Suppressor macrophage treated with lipopolysaccharide for 4 hours (primary cell): ENCODE data around the gene MAPK11.

Experiments
- DNase-seq: peaks from one replicate; pipeline ENCODE4 v3.0.0-alpha.2; 2020

MAPK11 gene

GRCh38 chr22:50269970-50270665, at the start of gene MAPK11:
TSS of gene MAPK11 (minus strand) at chr22:50270380. CDS start at chr22:50270292, 88 bp downstream.
- peak; percentile 46 for DNase-seq

- no peak for DNase-seq
Measured at GRCh38 chr22:50319503-50319951, 49.3 kb upstream of the MAPK11 start.

DNA sequence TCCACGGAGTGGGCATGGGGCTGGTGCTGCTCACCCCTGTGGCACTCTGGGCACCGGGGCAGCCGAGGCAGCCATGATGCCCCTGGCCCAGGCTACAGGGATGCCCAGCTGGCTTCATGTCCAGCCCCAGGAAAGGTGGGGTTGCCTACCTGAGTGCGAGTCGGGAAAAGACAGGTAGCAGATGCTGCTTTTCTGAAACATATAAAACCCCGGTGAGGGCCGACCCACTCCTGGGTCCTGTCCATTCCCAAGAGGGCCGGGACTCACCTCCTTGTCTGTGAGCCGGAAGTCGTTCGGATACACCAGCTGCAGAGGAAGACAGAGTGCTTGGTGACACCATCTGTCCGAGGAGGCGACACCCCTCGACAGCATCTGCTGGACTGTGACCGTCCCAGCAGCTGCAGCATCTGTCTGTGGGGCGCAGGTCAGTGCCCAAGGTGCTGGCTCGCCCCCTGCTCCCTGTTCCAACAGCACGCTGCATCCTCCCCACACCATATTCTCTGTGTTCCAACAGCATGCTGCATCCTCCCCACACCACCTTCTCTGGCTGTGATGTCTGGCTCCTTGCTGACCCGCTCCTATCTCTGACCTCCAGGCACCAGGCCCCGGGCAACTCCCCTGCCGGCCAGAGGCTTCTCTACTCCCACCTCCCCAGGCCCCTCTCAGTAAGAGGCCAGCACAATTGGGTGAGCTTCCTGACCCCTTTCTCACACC, 48.7 kb upstream of the MAPK11 start:
- no peak for DNase-seq

DNA sequence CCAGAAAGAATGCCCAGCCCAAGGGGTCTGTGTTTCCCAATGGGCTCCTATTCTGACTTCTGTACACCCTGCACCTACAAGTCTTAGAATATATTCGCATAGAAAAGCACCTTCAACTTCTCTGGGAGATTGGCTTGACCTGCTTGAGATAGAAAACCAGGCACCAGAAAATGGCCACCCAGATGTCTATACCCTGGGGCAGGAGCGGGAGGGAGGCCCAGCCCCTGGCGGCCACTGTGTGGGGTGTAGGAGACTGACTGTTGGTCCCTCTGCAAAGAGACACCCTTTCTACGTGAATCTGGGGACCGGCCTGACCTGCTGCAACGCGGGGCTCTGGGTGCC, 48.1 kb upstream of the MAPK11 start:
- no peak for DNase-seq

GRCh38 chr22:50317674-50318073, 47.5 kb upstream of the MAPK11 start:
- no peak for DNase-seq

DNA sequence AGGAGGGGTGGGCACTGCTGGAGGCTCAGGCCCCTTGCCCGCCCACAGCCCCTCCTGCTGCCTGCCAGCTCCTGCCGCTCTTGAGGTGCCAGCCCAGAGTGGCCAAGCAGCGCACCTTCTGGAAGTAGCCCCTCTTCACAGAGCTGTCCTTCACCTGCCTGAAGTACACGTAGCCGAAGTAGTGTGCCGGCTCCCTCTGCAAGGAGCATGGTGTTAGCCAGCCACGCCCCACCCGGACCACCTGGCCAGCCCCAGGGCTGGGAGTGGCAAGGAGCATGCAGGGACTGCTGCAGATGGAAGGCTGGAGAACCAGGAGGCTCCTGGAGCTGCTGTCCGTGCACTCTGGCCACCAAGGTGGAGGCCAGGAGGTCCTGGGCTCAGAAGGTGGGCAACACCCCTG, 47.0 kb upstream of the MAPK11 start:
- DNase-seq = no peak

GRCh38 chr22:50316114-50317065, 46.2 kb upstream of the MAPK11 start:
- no peak for DNase-seq

- DNase-seq = no peak
Measured at GRCh38 chr22:50315289-50316113, 45.3 kb upstream of the MAPK11 start.

GRCh38 chr22:50314455-50315288, 44.5 kb upstream of the MAPK11 start:
- peak; percentile 75 for DNase-seq

- no peak for DNase-seq
Measured at GRCh38 chr22:50314081-50314454, 43.9 kb upstream of the MAPK11 start.

DNA sequence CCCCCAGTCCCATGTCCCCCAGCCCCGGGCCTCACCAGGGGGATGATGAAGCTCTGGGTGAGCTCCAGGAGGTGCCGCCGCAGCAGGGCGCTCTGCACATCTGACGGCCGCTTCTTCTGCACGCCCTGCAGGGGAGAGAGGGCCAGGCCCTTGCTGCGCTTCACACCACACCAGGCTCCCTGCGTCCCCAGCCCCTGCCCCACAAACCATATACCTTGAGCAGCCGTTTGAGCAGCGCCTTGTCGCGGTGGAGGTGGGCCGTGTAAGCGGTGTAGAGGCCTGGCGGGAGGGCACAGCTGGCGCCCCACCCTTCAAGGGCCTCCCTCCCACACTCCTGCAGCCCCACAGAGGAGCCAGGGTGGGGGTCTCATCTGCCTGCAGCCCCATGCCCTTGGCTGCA, 43.4 kb upstream of the MAPK11 start:
- no peak for DNase-seq

DNA sequence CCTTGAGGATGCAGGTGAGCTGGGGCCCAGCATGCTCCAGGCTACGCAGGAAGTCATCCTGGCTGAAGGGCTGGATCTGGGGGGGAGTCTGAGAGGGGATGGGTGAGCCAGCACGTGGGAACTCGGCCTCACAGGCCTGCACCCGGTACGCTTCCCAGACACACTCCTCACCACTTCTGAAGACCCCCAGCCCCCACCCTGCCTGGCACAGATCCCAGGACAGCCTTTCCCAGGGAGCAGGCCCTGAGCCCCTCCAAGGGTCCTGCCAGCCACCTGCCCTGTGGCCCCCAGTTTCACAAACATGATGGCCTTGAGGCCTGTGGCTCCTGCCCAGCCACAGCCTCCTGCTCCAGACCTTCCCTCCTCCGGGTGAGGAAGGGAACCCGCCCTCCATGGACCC, 42.8 kb upstream of the MAPK11 start:
- no peak for DNase-seq

- DNase-seq = no peak
Measured at GRCh38 chr22:50312371-50312770, 42.2 kb upstream of the MAPK11 start.

DNA sequence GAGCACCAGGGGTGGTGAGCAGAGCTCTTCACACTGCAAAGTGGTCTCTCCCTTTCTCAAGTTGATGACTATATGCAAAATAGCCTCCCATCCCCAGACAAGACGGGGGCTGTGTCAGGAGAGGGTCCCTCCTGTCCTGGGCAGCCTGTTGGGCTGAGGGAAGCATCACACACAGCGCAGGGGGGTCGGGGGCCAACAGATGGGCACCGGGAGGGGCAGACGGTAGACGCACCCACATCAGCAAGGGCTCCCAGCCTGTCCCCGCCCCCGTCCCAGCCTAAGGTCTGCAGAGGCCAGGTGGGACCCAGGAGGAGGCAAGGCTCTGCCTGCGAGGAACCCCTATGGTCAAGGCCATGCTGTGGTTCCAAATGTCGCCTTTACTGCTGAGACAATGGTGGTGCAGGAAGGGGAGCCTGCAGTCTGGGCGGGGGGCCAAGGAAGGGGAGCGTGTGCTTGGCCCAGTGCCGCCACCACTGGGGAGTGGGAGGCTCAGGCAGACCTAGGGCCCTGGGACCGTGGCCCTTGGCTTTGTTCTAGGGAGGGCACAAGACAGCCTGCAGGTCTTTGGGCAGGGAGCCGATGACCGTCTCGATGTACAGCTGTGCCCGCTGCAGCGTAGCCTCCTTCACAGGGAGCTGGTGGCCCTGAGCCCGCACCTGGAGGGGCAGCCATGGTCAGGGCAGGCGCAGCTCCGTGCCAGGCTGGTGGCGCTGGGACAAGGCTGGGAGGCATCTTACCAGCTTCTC, 41.6 kb upstream of the MAPK11 start:
- no peak for DNase-seq

- no peak for DNase-seq
Measured at GRCh38 chr22:50310949-50311444, 40.8 kb upstream of the MAPK11 start.

DNA sequence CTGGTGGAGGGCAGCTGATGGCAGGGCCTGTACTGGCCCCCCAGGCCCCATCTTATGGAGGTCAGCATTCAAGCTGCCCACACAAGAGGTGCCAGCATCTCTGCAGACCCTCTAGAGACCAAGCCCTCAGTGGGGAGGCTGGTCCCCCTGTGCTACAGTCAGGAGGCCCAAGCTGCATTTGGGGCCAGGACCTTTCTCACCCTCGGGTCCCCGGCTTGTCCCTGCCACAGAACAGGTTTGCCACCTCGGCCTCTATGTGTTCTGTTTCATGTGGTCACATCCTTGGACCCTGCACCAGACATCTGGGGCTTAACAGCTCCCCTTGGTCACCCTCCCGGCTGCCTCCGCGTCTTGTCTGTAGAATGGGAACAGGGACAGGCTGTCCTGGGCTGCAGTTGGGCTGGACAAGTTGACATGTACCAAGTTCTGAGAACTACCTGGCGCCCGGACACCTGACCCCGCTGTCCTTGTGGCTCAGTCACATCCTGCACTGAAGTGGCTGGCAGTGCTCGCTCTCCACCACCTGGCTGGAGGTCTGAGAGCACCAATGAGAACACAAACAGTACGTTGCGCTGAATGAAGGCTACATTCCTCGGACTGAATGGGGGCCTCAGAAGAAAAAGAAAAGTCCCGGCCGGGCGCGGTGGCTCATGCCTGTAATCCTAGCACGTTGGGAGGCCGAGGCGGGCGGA, 40.0 kb upstream of the MAPK11 start:
- no peak for DNase-seq

- no peak for DNase-seq
Measured at GRCh38 chr22:50309601-50309991, 39.4 kb upstream of the MAPK11 start.

GRCh38 chr22:50308986-50309600, 38.9 kb upstream of the MAPK11 start:
- DNase-seq = no peak

DNA sequence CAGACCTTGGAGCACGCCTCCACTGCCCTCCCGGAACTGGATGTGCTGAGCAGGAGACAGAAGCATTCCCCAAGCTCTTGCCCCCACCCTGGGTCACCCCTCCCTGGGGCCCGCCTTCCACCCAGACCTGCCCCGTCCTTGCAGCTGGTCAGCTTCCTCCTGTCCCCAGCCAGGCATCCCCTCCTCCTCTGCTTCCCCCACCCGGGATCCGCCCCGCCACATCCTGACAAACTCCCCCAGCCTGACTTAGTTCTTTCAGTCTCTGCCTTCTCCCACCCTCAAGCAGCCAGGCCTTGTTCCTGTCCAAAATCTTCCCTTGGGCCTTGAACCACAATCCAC, 38.4 kb upstream of the MAPK11 start:
- DNase-seq = peak; percentile 62
